Brain microvascular endothelial cell (primary cell): Measurements from ENCODE around the gene KIF3A.

Source experiments
- DNase-seq: peaks from one replicate; pipeline ENCODE4 v3.0.0-alpha.2; 2020
- H3K27ac ChIP-seq: fragments of 250-450 bp; sonication (Bioruptor Pico); 2 replicates; pipeline ENCODE4 v1.5.1; 2020; ENCODE audit warnings: mild to moderate bottlenecking, moderate library complexity
- H3K27me3 ChIP-seq: fragments of 250-450 bp; sonication (Bioruptor Pico); replicated peaks from 2 replicates; pipeline ENCODE4 v1.5.1; 2020; ENCODE audit warnings: mild to moderate bottlenecking
- H3K36me3 ChIP-seq: fragments of 250-450 bp; sonication (Bioruptor Pico); replicated peaks from 2 replicates; pipeline ENCODE4 v1.5.1; 2020; ENCODE audit warnings: mild to moderate bottlenecking
- H3K4me3 ChIP-seq: 2 replicates; pipeline ENCODE4 v1.5.1; 2011; ENCODE audit warnings: low read depth, mild to moderate bottlenecking, control low read depth, low read length, moderate library complexity
- CTCF ChIP-seq: IDR thresholded peaks from 2 replicates; pipeline ENCODE4 v1.5.1; 2011; ENCODE audit warnings: low read depth, mild to moderate bottlenecking, moderate library complexity, low read length, control low read depth, inconsistent platforms; ENCODE audit errors: missing control alignments
- in situ Hi-C: cut with HindIII; loops from 2 replicates; pipeline ENCODE4 v1.10.0; 2017; ENCODE audit warnings: low sequenced_read_pairs, low pct_ligation_motif_present

Gene KIF3A

GRCh38 chr5:132765311-132766019 lies 28.1 kb upstream of the KIF3A start:
- Histone ChIP-seq H3K4me3 (no peak overlapping the region), H3K27ac (no peak overlapping the region), H3K36me3 (peaks cover 29% of the 10 kb centered on the region), H3K27me3 (no peaks in the 10 kb centered on the region)
- DNase-seq, result no peak
- TF ChIP-seq CTCF, result no peak
- in situ Hi-C loops, result no loop called here

GRCh38 chr5:132764671-132765238 lies 27.4 kb upstream of the KIF3A start:
- Histone ChIP-seq H3K4me3 (no peak overlapping the region), H3K36me3 (peaks cover 34% of the 10 kb centered on the region), H3K27ac (no peak overlapping the region), H3K27me3 (no peaks in the 10 kb centered on the region)
- DNase-seq, result no peak
- TF ChIP-seq CTCF, result no peak
- in situ Hi-C loops, result no loop called here

GRCh38 chr5:132764051-132764450 lies 26.7 kb upstream of the KIF3A start:
- no peak for TF ChIP-seq CTCF
- no peak overlapping the region for H3K27ac ChIP-seq
- H3K36me3 ChIP-seq, result peaks cover 41% of the 10 kb centered on the region
- H3K27me3 ChIP-seq, result no peaks in the 10 kb centered on the region
- in situ Hi-C loops, result no loop called here
- no peak overlapping the region for H3K4me3 ChIP-seq
- no peak for DNase-seq

- Histone ChIP-seq H3K27ac (no peak overlapping the region), H3K27me3 (no peaks in the 10 kb centered on the region), H3K4me3 (no peak overlapping the region), H3K36me3 (peaks cover 41% of the 10 kb centered on the region)
- in situ Hi-C loops, result no loop called here
- no peak for TF ChIP-seq CTCF
- DNase-seq, result no peak
Measured at GRCh38 chr5:132763181-132764036, 26.1 kb upstream of the KIF3A start.

- in situ Hi-C loops, result no loop called here
- H3K4me3 ChIP-seq, result no peak overlapping the region
- no peak for DNase-seq
- H3K27me3 ChIP-seq, result no peaks in the 10 kb centered on the region
- no peak overlapping the region for H3K27ac ChIP-seq
- peaks cover 47% of the 10 kb centered on the region for H3K36me3 ChIP-seq
- no peak for TF ChIP-seq CTCF
Measured at GRCh38 chr5:132762246-132763000, 25.1 kb upstream of the KIF3A start.
